Measurements from ENCODE around the gene TMEM14B. TPM values are rescaled to one million over a fixed set of nuclear protein-coding genes. Genes with fewer than 3 reads are reported as not detected.
"Not testable (repeated sequence)": the region's sequence is repeated elsewhere in the genome, so short reads cannot be mapped to it uniquely, and the experiment has no call there.

Gene TMEM14B
- total RNA-seq, 2 donors from 2014 or later: 61.1 to 62.6 TPM

- ATAC-seq; intact Hi-C loops (cut with DNase I, micrococcal nuclease); DNase-seq: not testable (repeated sequence)
Measured at GRCh38 chr6:10741643-10742042, 6.0 kb upstream of the TMEM14B start.

DNA sequence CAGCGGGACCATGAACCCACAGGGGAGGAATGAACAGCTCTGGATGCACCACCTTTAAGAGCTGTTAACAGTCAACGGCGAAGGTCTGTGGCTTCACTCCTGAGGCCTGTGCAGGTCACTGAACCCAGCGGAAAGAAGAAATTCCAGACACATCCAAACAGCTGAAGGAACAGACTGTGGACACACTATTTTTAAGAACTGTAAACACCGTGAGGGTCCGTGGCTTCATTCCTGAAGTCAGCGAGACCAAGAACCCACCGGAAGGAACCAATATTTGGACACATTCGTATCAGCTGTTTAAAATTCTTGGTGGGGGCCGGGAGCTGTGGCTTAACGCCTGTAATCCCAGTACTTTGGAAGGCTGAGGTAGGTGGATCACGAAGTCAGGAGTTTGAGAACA lies 5.4 kb upstream of the TMEM14B start:
- ATAC-seq (no peak), DNase-seq (no peak)
- intact Hi-C loops (cut with DNase I, micrococcal nuclease): no loop called here

GRCh38 chr6:10743515-10743914 lies 4.1 kb upstream of the TMEM14B start:
- intact Hi-C loops (cut with DNase I, micrococcal nuclease): no loop called here
- ATAC-seq: no peak
- DNase-seq: no peak

DNA sequence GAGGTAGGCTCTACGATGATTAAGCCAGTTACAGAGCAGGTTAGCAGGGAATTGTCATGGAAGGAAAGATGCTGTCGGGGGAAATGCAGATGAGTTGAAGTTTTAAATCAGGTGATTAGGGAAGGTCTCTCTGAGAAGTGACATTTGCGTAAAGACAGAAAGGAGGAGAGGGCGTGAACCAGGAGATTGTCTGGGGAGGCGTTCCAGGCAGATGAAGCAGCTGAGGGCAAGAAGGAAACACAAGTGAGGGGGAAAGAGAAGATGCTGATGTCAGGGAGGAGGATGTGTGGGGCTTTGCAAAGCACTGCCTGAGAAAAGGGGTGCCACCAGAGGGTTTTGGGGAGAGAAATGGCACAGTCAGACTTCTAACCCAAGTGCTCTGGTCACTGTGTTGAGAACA lies 2.5 kb upstream of the TMEM14B start:
- intact Hi-C loops (cut with DNase I, micrococcal nuclease): no loop called here
- ATAC-seq (no peak), DNase-seq (no peak)

DNA sequence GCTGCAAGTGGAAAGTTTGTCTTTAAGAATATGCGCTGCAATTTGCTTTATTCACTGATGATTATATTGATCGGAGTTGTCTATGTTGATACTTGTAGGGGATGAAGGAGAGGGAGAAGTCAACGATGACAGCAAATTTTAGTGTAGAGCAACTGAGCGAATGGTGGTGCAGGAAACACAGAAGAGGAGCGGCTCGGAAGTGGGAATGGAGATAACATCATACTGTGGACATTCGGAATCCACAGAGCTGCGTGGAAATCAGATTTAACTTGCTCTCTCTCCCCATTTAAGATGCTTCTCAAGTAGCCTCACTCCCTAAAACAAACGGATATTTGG lies 722 bp upstream of the TMEM14B start:
- ATAC-seq (no peak), DNase-seq (no peak)
- intact Hi-C loops (cut with DNase I, micrococcal nuclease): no loop called here

GRCh38 chr6:10749734-10750133 lies 2.1 kb downstream of the TMEM14B start:
- DNase-seq (no peak), ATAC-seq (no peak)
- intact Hi-C loops (cut with DNase I, micrococcal nuclease): no loop called here

DNA sequence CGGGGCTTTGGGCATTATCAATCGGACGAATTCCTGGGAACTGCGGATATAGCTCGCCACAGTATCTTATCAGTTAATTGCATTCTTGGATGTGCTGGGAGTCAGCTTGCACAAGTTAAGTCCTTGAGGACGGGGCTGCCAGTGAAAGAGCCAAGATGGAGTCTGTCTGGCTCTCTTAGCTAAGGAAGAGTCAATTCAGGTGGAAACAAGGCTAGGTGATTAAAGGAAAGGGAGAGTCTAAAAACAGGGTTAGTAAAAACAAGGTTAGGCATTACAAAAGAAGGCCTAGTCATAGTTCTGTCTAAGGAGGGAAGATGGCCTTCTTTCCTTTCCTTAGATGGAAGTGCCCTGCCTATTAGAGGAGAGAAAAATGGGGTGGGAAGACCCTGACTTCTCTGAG lies 3.0 kb downstream of the TMEM14B start:
- DNase-seq; ATAC-seq; intact Hi-C loops (cut with DNase I, micrococcal nuclease): not testable (repeated sequence)

GRCh38 chr6:10751757-10752156 lies 4.2 kb downstream of the TMEM14B start:
- intact Hi-C loops (cut with DNase I, micrococcal nuclease); ATAC-seq; DNase-seq: not testable (repeated sequence)

- intact Hi-C loops (cut with DNase I, micrococcal nuclease): no loop called here
- DNase-seq: no peak
- ATAC-seq: no peak
Measured at GRCh38 chr6:10756085-10756484, 8.5 kb downstream of the TMEM14B start.

- ATAC-seq (peak; percentile 46), DNase-seq (no peak)
- intact Hi-C loops (cut with DNase I, micrococcal nuclease): no loop called here
Measured at GRCh38 chr6:10759312-10759839, 11.8 kb downstream of the TMEM14B start.

- DNase-seq (no peak), ATAC-seq (no peak)
- intact Hi-C loops (cut with DNase I, micrococcal nuclease): no loop called here
Measured at GRCh38 chr6:10759884-10760329, 12.3 kb downstream of the TMEM14B start.

GRCh38 chr6:10763006-10763405 lies 15.4 kb downstream of the TMEM14B start:
- ATAC-seq (no peak), DNase-seq (no peak)
- intact Hi-C loops (cut with DNase I, micrococcal nuclease): no loop called here

DNA sequence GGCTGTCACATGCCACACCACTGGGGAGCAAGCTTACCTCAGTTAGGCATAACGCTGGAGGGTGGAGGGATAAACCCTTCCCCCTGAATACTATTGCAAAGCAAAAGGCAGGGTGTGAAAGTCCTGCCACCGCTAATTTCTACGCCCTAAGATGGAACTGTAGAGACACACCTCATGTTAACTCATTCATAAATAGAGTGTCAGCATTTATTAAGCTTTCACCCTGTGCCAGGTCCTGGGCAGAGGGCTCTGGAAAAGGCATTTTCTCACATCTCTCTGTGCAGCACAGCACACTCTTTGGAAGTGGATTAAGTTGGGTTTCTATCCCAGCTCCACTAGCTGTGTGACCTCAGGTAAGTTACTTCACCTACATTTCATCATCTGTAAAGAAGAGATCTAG lies 21.8 kb downstream of the TMEM14B start:
- no peak for ATAC-seq
- DNase-seq: no peak
- intact Hi-C loops (cut with DNase I, micrococcal nuclease): no loop called here

- no peak for ATAC-seq
- DNase-seq: no peak
- intact Hi-C loops (cut with DNase I, micrococcal nuclease): no loop called here
Measured at GRCh38 chr6:10771371-10771894, 23.8 kb downstream of the TMEM14B start.

GRCh38 chr6:10778230-10778629 lies 30.6 kb downstream of the TMEM14B start:
- no peak for ATAC-seq
- intact Hi-C loops (cut with DNase I, micrococcal nuclease): no loop called here
- DNase-seq: no peak

GRCh38 chr6:10779076-10779475 lies 31.5 kb downstream of the TMEM14B start:
- intact Hi-C loops (cut with DNase I, micrococcal nuclease): no loop called here
- DNase-seq: no peak
- ATAC-seq: no peak

- intact Hi-C loops (cut with DNase I, micrococcal nuclease): no loop called here
- ATAC-seq: no peak
- DNase-seq: no peak
Measured at GRCh38 chr6:10791673-10792072, 44.1 kb downstream of the TMEM14B start.

DNA sequence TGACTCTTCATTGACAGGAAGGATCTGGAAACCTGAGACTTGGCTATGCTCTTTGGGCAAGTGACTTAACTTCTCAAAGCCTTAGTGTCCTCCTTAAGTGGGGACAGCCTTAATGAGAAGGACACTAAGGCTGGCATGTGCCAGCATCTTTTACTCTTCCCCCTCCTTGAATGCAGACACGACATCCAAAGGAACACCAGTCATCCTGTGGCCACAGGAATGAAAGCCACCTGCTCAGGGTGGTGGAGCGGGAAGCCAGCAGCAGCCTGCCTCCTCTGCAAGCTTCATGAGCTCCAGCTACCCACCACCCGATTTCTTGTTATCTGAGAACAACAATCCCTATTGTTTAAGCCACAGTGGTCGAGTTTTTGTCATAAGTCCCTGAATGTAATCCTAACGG lies 44.5 kb downstream of the TMEM14B start:
- no peak for DNase-seq
- ATAC-seq: no peak
- intact Hi-C loops (cut with DNase I, micrococcal nuclease): no loop called here

DNA sequence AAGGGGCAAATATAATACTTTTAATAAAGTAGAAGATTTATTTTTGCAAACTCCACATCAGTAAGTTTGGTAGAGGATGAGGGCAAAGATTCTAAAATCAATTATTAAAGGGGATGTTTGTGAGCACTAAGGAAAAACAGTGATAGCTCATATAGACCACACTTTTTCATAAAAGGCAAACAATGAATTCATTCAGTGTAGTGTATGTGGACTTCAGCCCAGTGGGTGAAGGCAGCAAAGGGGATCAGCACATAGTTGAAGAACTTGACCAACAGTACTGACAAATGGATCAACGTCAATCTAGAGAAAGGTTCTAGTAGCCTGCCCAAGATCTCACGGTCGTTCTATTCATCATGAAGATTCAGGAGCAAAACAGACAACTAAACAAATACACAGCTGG lies 45.4 kb downstream of the TMEM14B start:
- no peak for ATAC-seq
- DNase-seq: no peak
- intact Hi-C loops (cut with DNase I, micrococcal nuclease): no loop called here

- DNase-seq (no peak), ATAC-seq (no peak)
- intact Hi-C loops (cut with DNase I, micrococcal nuclease): no loop called here
Measured at GRCh38 chr6:10793695-10794094, 46.1 kb downstream of the TMEM14B start.

DNA sequence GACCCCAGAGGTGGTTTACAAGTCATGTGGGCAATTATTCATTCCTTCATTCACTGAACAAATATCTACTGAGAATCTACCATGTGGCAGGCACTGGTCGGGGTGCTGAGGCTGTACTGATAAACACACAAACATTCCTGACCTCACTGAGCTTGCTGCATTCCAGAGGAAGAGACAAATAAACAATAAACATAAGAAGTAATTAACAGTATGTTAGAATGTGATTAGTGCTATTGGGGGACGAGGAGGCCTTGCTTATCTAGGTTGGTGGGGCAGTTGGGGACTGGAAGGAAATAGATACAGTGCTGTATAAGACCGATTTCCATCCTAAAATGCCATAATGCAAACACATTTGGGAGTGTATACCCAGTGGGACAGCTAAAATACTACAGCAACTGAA lies 46.6 kb downstream of the TMEM14B start:
- no peak for DNase-seq
- intact Hi-C loops (cut with DNase I, micrococcal nuclease): no loop called here
- no peak for ATAC-seq
